Left renal pelvis (tissue), 4 donors: ENCODE results near the gene RPTOR. TPM values are rescaled to one million over a fixed set of nuclear protein-coding genes. Genes with fewer than 3 reads are reported as not detected.
"Not testable (repeated sequence)": the region's sequence is repeated elsewhere in the genome, so short reads cannot be mapped to it uniquely, and the experiment has no call there.

Experiments
- DNase-seq, 4 donors: peaks; one replicate each; pipeline ENCODE4 v3.0.0-alpha.2; 2013; ENCODE audit warnings: low read depth in 4 of 4, low spot score in 3 of 4
- polyA plus RNA-seq, 4 donors: library from polyadenylated mRNA; unstranded; fragments of 120-200 nt; gene quantifications; one replicate each; pipeline ENCODE4 v1.2.1, GENCODE V29; 2013; ENCODE audit not compliant: insufficient read length in 4 of 4

Gene RPTOR
- polyA plus RNA-seq, 4 donors: 15.1 to 21.2 (median 16.9) TPM

DNA sequence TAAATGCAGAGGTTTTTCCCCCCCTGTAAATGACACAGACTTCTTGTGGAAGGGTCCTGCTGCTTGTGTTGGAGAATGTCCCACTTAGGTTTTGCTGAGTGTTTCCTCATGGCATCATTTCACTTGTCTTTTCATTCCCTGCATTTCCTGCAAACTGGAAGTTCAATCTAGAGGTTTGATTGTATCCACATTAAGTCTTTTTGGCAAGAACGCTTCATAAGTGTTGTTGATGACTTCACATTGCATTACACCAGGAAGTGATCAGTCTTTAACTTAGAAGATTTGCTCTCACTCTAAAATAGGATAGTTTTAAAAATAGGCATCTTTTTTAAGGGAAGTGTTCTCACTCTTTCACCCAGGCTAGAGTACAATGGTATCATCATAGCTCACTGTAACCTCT lies 67.2 kb downstream of the RPTOR start:
- DNase-seq: no peak

DNA sequence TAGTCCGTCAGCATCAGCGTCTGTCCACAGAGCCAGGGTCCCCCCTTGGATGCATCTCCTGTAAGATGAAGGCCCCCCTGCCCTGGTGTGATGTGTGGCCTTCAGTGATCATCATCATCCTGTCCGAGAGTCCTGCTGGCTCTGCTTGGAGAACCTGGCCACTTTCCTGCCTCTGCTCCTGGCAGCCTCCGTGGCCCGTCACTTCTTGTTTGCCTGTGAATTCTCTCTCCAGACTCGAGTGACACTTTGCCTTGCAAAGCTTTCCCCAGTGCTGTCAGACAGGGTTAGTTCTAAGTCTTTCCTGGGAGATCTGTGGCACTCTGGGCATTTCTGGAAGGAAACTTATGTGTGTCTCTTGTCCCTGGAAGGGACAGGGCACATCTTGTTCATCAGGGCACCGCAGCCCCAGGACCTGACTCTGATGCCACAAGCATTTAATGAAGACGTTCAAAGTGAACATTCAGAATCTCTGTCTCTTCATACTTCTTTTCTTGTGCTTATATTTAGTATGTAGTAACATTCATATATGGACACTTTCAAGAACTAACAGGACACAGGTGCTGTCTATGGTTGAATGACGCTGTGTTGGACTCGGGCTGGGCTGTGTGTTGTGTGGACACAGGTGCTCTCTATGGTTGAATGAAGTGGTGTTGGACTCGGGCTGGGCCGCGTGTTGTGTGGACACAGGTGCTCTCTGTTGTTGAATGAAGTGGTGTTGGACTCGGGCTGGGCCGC lies 68.5 kb downstream of the RPTOR start:
- no peak for DNase-seq

DNA sequence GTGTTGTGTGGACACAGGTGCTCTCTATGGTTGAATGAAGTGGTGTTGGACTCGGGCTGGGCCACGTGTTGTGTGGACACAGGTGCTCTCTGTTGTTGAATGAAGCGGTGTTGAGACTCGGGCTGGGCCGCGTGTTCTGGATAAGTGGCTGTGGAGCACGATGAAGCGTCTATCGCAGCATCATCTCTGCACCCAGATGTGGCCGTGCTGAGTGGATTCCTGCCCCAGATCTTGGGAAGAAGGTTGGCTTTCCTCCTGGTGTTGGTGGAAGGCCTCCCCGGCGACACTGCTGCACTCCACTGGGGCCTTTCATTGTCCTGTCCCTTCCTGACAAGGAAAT lies 69.1 kb downstream of the RPTOR start:
- DNase-seq: no peak

DNA sequence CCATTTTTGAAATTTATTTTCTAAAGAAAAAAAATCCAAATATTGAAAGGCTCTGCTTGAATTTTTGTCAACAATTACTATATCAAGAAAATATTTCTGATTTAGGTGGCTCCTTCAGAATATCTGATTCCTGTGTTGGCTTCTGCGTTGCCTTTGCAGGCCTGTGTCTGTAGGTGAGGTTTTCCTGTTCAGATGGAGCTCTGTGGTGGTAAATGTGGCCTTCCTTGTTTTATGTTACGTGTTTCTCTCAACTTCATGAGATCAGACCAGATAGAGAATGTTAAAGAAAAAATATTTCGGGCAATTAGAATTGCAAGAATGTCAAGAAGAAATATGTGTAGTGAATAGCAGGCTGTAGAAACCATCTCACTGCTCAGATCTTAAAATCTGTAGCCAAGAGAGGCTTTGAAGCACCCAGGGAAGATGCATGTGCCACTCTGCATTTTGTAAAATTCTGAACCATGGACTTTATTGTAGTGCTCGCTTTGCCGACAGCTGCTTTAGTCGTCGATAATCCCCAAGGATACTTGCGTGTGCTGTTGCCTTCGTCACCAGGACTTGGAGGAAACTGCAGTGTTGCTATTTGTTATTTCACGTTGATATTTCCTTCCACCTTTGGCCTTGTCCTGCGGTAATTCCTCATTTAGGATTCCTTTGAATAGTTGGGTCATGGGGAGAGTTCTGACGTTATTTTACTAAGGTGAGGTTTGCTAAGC lies 69.9 kb downstream of the RPTOR start:
- no peak for DNase-seq

DNA sequence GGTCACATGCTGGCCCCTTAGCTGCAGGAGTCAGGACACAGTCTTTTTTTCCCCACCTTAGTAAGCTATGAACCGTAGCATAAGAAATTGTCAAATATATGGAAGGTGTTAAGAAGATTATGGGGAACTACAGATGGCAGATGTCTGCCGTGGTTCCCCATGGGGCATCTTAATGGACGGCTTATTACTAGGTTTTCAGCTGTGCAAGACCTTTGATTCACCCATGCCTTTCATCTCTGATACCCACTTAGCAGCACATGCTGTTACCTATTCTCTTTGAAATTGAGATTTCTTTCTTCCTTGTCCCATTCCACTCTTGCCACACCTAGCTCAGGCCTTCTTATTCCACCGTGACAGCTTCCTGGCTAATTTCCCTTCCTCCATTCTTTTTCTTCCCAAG lies 70.7 kb downstream of the RPTOR start:
- no peak for DNase-seq

DNA sequence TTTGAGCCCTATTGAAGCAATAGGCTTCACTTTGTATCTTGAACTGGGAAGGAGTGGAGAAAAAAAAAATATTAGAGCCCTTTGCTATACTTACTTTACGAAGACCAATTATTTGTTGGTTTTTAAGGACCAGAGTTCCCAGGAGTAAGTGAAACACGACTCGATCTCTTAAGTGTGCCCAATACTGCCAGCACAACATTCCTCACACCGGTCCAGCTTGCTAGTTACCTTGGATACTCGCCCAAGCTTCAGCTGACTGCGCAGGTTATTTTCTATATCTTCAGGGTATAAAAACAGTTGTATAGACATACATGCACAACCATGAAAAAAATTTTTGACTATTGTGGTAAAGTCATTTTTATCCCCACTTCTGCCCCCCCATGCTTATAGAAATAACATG lies 72.1 kb downstream of the RPTOR start:
- DNase-seq: no peak

DNA sequence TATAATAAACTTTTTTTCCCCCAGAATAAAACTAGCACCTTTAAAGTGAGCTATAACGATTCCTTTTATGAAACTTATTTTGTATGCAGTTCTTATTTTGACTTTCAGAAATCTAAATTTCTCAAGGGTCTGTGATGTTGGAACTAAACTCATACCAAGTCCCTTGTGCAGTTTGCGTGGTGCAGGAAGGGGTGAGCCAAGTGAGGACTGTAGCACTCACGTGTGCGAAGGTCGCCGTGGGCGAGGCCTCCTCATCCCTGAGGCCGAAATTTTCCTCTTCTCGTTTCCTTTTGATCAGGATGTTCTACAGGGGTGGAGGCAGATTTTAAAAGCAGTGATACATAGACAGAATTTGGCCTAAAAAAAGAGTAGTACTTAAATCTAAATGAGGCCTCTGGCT lies 73.7 kb downstream of the RPTOR start:
- DNase-seq: no peak

DNA sequence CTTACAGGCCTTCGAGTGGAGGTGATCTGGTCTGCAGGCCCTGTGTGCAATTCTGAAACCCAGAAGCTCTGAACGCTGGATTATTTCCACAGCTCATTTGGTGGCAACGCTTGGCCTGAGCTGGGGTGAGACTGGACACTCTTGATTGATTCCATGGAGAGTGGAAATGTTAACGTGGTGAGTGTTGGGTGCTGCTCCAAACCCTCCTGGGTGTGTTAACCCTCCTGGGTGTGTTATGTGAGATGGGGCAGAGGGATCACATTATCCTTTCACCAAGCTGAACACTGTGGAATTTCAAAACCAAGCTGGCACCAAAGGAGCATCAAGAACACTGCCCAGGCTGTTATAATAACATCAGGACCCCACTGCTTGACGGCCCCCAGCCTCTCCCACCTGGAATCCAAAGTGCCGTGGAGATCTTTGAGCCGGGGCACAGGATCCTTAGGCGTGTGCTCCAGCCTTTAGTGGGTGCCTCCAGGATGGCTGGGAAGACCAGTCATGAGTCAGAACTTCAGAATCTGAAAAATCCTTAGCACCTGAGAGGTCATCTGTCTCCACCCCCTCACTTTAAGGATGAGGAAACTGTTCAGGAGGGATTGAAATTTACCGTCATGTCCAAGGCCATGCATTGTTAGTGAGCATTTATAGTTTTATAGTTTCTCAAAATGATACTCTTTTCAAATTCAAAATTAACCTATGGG lies 75.0 kb downstream of the RPTOR start:
- DNase-seq: no peak

DNA sequence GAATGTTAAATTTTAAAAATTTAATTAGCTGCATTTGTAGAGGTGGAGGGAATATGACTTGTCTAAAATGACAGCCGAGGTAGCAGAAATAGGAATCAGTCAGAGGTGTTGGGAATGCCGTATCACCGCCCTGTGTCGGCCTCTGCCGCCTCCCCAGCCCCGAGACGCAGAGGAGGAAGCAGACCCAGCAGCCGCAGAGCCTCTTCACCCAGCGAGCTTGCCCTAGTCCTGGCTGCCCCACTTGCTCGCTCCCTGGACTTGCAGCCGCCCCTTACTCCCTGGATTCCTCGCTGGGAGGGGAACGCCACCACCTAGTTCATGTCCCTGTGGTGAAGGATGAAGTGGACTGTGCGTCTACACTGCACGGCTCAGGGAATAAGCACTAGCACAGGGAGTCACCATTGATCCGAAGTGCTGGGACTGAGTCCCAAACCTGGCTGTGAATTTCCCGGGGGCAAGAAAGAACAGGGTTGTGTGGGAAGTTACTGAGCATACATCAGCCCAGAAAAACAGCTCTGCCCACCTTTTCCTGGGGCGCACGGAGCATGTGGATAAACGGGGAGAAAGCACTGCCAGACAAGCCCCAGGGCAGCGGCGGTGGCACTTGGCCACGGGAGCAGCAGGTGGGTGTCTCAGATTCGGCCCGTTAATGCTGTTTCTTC lies 76.8 kb downstream of the RPTOR start:
- DNase-seq: no peak

DNA sequence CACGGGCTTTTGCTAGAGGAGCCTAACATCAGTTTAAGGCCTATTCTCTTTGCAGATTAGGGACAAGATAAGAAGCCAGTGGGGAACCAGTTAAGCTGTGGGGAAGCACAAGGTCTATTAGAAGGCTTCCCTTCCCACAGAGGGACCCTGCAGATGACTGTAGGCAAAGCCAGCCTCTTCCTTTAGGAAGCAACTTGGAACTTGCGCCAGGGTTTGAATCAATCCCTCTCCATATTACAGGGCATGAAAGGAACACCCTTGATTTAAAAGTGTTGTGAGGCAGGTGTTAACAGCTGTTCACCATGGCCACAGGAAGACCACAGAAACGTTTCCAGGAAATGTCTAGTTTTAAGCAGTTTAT lies 77.3 kb downstream of the RPTOR start:
- DNase-seq: no peak

DNA sequence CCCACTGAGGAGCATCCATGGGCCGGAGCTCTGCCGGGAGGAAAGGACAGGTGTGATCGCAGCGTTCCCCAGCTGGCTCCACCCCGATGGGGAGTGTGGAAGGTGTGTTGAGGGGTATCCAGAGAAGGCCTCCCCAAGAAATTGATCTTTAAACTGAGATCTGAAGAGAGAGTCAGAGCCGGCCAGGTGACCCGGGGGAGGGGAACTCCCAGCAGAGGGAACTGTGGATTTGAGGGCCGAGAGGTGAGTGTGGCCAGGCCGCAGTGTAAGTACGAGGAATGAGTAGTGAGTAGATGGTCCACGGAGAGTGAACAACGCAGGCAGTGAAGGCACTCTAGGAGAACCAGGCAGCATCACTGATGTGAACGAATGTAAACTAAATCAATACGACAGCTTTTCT lies 80.2 kb downstream of the RPTOR start:
- no peak for DNase-seq

DNA sequence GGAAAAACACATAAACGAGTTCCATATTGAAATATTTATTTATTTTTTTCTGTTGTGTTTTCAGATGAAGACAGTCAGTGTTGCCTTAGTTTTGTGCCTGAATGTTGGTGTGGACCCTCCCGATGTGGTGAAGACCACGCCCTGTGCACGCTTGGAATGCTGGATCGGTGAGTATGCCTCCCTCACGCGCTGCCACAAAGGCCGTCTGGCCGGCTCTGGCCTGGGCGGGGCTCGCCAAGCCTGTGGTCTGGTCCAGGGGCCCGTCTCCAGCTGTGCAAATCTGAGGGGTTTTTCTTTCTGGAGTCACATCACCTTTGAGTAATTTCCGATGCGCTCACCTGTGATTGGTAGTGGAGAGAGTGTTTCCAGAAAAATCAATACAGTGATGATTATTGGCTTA lies 81.0 kb downstream of the RPTOR start:
- no peak for DNase-seq

DNA sequence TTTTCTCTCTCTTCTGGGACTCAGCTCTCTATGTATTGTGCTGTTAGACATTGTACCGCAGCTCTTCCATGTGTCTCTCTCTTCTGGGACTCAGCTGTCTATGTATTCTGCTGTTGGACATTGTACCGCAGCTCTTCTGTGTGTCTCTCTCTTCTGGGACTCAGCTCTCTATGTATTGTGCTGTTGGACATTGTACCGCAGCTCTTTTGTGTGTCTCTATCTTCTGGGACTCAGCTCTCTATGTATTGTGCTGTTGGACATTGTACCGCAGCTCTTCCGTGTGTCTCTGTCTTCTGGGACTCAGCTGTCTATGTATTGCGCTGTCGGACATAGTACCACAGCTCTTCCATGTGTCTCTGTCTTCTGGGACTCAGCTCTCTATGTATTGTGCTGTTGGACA lies 84.2 kb downstream of the RPTOR start:
- not testable (repeated sequence) for DNase-seq

DNA sequence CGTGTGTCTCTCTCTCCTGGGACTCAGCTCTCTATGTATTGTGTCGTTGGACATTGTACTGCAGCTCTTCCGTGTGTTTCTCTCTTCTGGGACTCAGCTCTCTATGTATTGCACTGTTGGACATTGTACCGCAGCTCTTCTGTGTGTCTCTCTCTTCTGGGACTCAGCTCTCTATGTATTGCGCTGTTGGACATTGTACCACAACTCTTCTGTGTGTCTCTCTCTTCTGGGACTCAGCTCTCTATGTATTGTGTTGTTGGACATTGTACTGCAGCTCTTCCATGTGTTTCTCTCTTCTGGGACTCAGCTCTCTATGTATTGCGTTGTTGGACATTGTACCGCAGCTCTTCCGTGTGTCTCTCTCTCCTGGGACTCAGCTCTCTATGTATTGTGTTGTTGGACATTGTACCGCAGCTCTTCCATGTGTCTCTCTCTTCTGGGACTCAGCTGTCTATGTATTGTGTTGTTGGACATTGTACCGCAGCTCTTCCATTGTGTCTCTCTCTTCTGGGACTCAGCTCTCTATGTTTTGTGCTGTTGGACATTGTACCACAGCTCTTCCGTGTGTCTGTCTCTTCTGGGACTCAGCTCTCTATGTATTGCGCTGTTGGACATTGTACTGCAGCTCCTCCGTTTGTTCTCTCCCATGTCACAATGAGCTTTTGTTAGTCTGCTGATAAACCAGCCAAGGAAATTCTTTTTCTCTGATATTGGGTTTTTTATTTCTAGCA lies 84.8 kb downstream of the RPTOR start:
- DNase-seq: no peak

DNA sequence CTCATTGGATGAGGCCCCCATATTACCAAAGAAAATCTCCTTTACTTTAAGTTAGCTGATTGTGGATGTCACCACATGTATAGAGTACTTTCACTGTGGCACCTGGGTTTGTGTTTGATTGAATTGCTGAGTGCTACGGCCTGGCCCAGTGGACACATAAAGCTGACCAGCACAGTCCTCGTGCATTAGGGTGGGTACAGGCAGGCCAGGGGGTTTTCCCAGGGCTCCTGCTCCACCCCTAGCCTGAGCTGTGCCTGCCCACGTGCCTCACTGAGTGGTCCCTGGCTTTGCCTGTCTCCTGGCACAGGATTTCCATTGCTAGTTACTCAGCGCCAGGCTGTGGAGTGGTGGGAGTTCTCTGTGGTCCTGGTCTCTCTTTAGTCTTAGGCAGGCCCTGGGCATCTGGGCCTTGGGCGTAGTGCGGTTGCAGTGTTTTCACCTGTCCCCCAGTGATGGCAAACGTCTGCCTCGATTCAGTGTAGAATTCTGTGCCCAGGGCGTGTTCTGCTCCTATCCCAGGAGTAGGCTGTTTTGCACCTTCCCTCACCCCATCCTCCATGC lies 86.0 kb downstream of the RPTOR start:
- no peak for DNase-seq

DNA sequence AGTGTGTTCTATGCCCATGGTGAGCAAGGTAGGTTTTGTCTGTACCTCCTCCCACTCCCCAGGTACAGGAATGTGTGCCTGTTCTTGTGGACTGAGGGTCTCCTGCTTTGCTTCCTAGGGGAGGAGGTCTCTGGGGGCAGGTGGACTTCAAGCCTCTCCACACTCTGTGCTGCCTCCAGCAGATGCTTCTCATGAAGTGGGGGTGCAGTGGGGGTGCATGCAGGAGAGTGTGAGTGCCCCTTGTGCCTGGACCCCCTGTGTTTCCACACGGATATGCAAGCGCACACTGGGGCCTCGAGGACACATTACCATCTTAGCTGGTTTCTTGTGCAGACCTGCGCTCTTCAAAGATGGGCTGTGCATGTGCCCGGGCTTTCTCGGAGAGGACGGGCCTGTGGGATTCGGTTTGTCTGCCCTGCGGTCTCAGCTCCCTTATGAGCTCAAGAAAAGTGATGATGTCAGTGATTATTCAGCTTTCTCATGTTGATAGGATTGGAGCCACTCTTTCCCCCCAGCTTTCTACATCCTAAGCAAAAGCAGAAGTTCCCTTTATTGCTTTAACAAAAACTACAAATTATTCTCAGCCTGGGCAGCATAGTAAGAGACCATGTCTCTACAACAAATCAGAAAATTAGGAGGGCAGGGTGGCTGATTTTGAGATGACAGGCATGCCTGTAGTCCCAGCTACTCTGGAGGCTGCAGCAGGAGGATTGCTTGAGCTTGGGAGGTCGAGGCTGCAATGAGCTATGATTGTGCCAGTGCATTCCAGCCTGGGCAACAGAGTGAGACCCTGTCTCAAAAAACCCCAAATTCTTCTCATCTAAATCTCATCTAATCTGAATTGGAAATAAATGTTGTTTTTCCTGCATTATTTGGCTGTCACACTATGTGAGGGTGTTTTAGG lies 86.8 kb downstream of the RPTOR start:
- DNase-seq: no peak

DNA sequence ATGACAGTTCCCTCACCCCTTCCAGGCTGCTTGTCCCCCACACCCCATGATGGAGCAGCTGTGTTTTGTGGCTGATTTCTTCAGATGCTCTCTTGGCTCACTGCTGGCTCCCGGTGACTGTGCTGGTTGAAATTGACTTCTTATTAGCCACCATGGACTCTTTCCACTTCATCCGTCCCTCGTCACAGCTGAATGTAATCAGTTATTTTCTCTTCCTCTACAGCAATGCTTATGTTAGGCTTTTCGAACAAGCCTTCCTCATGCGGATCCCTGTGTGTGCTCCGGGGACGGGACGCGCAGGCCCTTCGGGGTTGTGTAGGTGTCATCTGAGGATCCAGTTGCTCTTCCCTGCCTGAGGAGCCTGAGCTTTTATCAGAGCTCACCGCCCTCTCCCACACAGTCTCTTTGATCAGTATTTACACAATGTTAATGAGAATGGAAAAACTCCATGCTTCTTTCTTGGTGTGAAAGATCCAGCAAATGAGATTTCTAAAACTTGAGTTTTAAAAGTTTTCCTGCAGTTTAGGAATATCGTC lies 87.5 kb downstream of the RPTOR start:
- DNase-seq: no peak

DNA sequence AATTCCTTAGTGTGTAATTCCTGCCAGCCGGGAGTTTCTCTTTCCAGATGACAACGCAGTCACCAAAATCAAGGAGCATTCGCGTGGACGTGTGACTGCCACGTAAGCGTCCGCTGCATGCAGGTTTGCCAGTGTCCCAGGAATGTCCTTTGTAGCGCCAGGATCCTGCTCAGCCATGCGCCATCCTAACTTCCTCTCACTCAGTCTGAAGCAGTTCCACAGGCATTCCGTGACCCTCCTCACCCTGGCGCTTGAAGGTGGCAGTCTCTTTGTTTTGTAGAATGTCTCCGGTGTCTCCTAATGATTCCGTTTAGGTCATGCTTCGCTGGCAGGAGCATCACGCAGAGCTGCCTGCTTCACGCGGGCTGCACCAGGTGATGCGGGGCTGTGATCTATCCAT lies 88.6 kb downstream of the RPTOR start:
- no peak for DNase-seq

DNA sequence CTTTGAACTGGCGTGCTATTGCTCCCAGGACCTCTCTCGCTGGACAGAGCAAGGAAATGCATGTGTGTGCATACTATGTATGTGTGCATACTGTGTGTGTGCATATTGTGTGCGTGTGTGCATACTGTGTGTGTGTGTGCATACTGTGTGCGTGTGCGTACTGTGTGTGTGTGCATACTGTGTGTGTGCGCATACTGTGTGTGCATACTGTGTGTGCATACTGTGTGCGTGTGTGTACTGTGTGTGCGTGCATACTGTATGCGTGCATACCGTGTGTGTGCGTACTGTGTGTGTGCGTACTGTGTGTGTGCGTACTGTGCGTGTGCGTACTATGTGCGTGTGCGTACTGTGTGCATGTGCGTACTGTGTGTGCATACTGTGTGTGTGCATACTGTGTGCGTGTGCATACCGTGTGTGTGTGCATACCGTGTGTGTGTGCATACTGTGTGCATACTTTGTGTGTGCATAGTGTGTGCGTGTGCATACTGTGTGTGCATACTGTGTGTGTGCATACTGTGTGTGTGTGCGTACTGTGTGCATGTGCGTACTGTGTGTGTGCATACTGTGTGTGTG lies 89.4 kb downstream of the RPTOR start:
- no peak for DNase-seq
